Lower leg skin (tissue), 4 donors: ENCODE data around the gene JMJD1C. TPM values are rescaled to one million over a fixed set of nuclear protein-coding genes. Genes with fewer than 3 reads are reported as not detected.

ENCODE experiments used
- DNase-seq, 2 donors: peaks; one replicate each; pipeline ENCODE4 v3.0.0-alpha.2; 2019; ENCODE audit warnings: low spot score in 2 of 2
- H3K4me3 ChIP-seq: fragments of 200-600 bp; sonication (generic); 2 replicates; pipeline ENCODE4 v1.5.1; 2017; ENCODE audit warnings: mild to moderate bottlenecking, low read depth; ENCODE audit not compliant: poor library complexity, severe bottlenecking
- CTCF ChIP-seq, 3 donors: fragments of 450-650 bp; IDR thresholded peaks; one replicate each; pipeline ENCODE4 v1.5.1; 2016; ENCODE audit warnings: antibody characterized with exemption in 3 of 3, mild to moderate bottlenecking in 3 of 3, moderate library complexity in 2 of 3
- POLR2A ChIP-seq, 2 donors: fragments of 450-650 bp; IDR thresholded peaks; one replicate each; pipeline ENCODE4 v1.6.1; 2016 to 2017; ENCODE audit warnings: antibody characterized with exemption in 2 of 2, mild to moderate bottlenecking in 1 of 2, moderate library complexity in 1 of 2
- WGBS, 2 donors: methylation state at CpG; one replicate each; pipeline ENCODE4 v1.1.5; 2018; 5-methylcytosine and 5-hydroxymethylcytosine counted together
- intact Hi-C: fragments of 100-400 bp; cut with DNase I; formaldehyde crosslinking; loops from one replicate; pipeline ENCODE4 v1.15.0; 2023; ENCODE audit warnings: low total_unique reads
- total RNA-seq, 4 donors: library from RNA; depleted of rRNA; stranded (reverse); fragments of >200 nt; gene quantifications; one replicate each; pipeline ENCODE4 v1.1.0, GENCODE V29; 2016

JMJD1C gene
- total RNA-seq, 4 donors from 2014 or later, result 82.0 to 92.5 (median 84.9) TPM

- WGBS, 2 donors, result 14 to 15% methylated on average over 3 of the region's 3 CpGs
- intact Hi-C loops, result loop anchor here (10.0 kb wide), 1 partner anchor 558 kb away; no protein-coding TSS in a partner anchor
- DNase-seq, result no peak
- TF ChIP-seq CTCF (IDR thresholded peaks at IDR 0.05) (peak in 2 of 3 donors; percentile 68 to 80), POLR2A (IDR thresholded peaks at IDR 0.05) (no peak)
- no peak overlapping the region for H3K4me3 ChIP-seq
Observed at GRCh38 chr10:63166742-63167258, 299.0 kb downstream of the JMJD1C start.

- no peak overlapping the region for H3K4me3 ChIP-seq
- TF ChIP-seq CTCF (IDR thresholded peaks at IDR 0.05) (no peak), POLR2A (IDR thresholded peaks at IDR 0.05) (no peak)
- no peak for DNase-seq
- 93 to 96% methylated on average over 7 of the region's 7 CpGs for WGBS, 2 donors
- intact Hi-C loops, result loop anchor here (10.0 kb wide), 1 partner anchor 560 kb away; no protein-coding TSS in a partner anchor
Observed at GRCh38 chr10:63165249-63165648, 300.5 kb downstream of the JMJD1C start.

- intact Hi-C loops, result loop anchor here (10.0 kb wide), 1 partner anchor 561 kb away; no protein-coding TSS in a partner anchor
- TF ChIP-seq POLR2A (IDR thresholded peaks at IDR 0.05), result no peak
- no peak for TF ChIP-seq CTCF (IDR thresholded peaks at IDR 0.05)
- H3K4me3 ChIP-seq, result no peak overlapping the region
- WGBS, 2 donors, result 61 to 72% methylated on average over 2 of the region's 2 CpGs
- DNase-seq, result no peak
Observed at GRCh38 chr10:63164166-63164623, 301.6 kb downstream of the JMJD1C start.

- intact Hi-C loops, result loop anchor here (10.0 kb wide), 1 partner anchor 563 kb away; no protein-coding TSS in a partner anchor
- 54 to 63% methylated on average over 2 of the region's 2 CpGs for WGBS, 2 donors
- H3K4me3 ChIP-seq, result no peak overlapping the region
- no peak for TF ChIP-seq CTCF (IDR thresholded peaks at IDR 0.05)
- TF ChIP-seq POLR2A (IDR thresholded peaks at IDR 0.05), result no peak
- DNase-seq, result no peak
Observed at GRCh38 chr10:63161592-63161991, 304.2 kb downstream of the JMJD1C start.

GRCh38 chr10:63157845-63158624 is 307.7 kb downstream of the JMJD1C start:
- no peak overlapping the region for H3K4me3 ChIP-seq
- intact Hi-C loops, result loop anchor here (10.0 kb wide), 1 partner anchor 563 kb away; no protein-coding TSS in a partner anchor
- no peak for TF ChIP-seq POLR2A (IDR thresholded peaks at IDR 0.05)
- peak in 1 of 3 donors; percentile 29 for TF ChIP-seq CTCF (IDR thresholded peaks at IDR 0.05)
- 64% methylated on average over 3 of the region's 3 CpGs for WGBS, 2 donors
- no peak for DNase-seq
